HUES6 (cell line): Measurements from ENCODE around the gene NECAP2.

Source experiments
- H3K27ac ChIP-seq: 2 replicates; pipeline ENCODE4 v1.7.0; 2013; ENCODE audit warnings: low read depth, mild to moderate bottlenecking, low read length, inconsistent platforms
- H3K27me3 ChIP-seq: 2 replicates; pipeline ENCODE4 v1.6.1; 2013; ENCODE audit warnings: low read length; ENCODE audit not compliant: control insufficient read depth, insufficient read depth
- H3K36me3 ChIP-seq: 2 replicates; pipeline ENCODE4 v1.6.1; 2013; ENCODE audit warnings: low read length; ENCODE audit not compliant: control insufficient read depth, insufficient read depth
- H3K4me1 ChIP-seq: 2 replicates; pipeline ENCODE4 v1.6.1; 2013; ENCODE audit warnings: low read length; ENCODE audit not compliant: control insufficient read depth, insufficient read depth
- H3K4me3 ChIP-seq: 2 replicates; pipeline ENCODE4 v1.5.1; 2013; ENCODE audit warnings: low read depth, low read length
- H3K9ac ChIP-seq: one replicate; pipeline ENCODE4 v1.6.1; 2013; ENCODE audit warnings: mild to moderate bottlenecking, low read length
- H3K9me3 ChIP-seq: 2 replicates; pipeline ENCODE4 v1.6.1; 2013; ENCODE audit warnings: low read depth, low read length; ENCODE audit not compliant: control insufficient read depth, insufficient read depth

The NECAP2 gene, protein sequence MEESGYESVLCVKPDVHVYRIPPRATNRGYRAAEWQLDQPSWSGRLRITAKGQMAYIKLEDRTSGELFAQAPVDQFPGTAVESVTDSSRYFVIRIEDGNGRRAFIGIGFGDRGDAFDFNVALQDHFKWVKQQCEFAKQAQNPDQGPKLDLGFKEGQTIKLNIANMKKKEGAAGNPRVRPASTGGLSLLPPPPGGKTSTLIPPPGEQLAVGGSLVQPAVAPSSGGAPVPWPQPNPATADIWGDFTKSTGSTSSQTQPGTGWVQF

GRCh38 chr1:16440470-16441281, at the start of gene NECAP2:
Gene NECAP2 (plus strand): TSS chr1:16440724. CDS start chr1:16440762, 38 bp downstream.
- Histone ChIP-seq H3K36me3 (peaks cover 22% of the 10 kb centered on the region), H3K4me3 (peak within 1 kb of the TSS; percentile 83), H3K27ac (no peak within 1 kb of the TSS), H3K9ac (peak within 1 kb of the TSS; percentile 79), H3K4me1 (no peaks in the 10 kb centered on the region), H3K9me3 (no peaks in the 10 kb centered on the region), H3K27me3 (no peaks in the 10 kb centered on the region)

DNA sequence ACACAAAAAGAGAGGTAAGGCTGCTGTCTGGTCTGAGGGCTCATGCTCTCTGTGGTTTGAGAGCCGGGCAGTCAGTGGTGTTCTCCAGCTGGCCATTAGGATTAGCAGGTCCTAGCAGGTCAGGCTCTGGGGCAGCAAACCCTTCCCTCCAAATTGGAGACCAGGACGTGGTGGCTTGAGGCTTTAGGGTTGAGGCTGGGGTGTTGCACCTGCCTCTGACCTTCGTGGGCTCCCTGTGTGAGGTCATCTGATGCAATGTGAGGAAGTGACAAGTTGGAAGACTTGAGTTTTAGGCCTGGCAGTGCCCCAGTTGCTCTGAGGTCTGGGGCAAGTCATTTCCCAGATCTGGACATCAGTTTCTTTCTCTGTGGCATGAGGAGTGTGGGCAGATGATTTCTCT, 49.1 kb upstream of the NECAP2 start:
- H3K27ac ChIP-seq = no peak overlapping the region
- H3K27me3 ChIP-seq = no peaks in the 10 kb centered on the region
- H3K4me1 ChIP-seq = peaks cover 24% of the 10 kb centered on the region
- H3K9me3 ChIP-seq = no peaks in the 10 kb centered on the region
- H3K4me3 ChIP-seq = no peak overlapping the region
- no peak overlapping the region for H3K9ac ChIP-seq
- H3K36me3 ChIP-seq = peaks cover 39% of the 10 kb centered on the region

DNA sequence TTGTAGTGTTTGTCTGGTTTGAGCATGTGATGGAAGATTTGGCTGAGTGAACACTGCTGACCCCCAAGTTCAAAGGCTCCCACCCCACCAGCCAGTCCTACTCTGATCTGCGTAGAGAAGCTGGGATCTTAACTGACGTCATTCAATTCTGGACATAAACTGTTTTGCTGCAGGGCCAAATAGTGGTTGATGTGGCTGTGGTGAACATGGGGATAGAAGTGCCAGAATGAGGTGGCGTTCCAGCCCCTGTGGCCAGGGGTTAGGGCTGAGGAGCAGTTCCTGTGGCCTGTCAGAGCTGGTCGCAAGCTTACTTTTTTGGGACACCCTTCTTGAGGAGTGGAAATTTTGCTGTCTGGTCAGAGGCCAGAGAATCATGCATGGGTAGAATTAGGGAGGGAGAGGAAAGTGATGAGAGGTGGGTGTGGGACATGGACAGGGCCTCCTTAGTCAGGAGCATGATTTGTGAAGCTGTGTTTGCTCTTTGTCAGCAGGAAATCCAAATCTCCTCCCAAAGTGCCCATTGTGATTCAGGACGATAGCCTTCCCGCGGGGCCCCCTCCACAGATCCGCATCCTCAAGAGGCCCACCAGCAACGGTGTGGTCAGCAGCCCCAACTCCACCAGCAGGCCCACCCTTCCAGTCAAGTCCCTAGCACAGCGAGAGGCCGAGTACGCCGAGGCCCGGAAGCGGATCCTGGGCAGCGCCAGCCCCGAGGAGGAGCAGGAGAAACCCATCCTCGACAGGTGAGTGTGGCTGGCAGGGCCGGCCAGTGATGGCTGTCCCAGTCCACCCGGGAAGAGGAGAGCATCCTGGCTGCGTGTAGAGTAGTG, 47.6 kb upstream of the NECAP2 start:
- H3K27me3 ChIP-seq = no peaks in the 10 kb centered on the region
- H3K4me1 ChIP-seq = peaks cover 25% of the 10 kb centered on the region
- no peak overlapping the region for H3K27ac ChIP-seq
- H3K9ac ChIP-seq = no peak overlapping the region
- no peak overlapping the region for H3K4me3 ChIP-seq
- H3K9me3 ChIP-seq = no peaks in the 10 kb centered on the region
- H3K36me3 ChIP-seq = peaks cover 48% of the 10 kb centered on the region

GRCh38 chr1:16393570-16394521, 46.7 kb upstream of the NECAP2 start:
- peaks cover 55% of the 10 kb centered on the region for H3K36me3 ChIP-seq
- no peaks in the 10 kb centered on the region for H3K27me3 ChIP-seq
- H3K4me3 ChIP-seq = no peak overlapping the region
- H3K27ac ChIP-seq = no peak overlapping the region
- H3K4me1 ChIP-seq = peaks cover 25% of the 10 kb centered on the region
- H3K9me3 ChIP-seq = no peaks in the 10 kb centered on the region
- H3K9ac ChIP-seq = no peak overlapping the region

GRCh38 chr1:16394977-16395376, 45.5 kb upstream of the NECAP2 start:
- H3K27me3 ChIP-seq = no peaks in the 10 kb centered on the region
- H3K9me3 ChIP-seq = no peaks in the 10 kb centered on the region
- no peak overlapping the region for H3K4me3 ChIP-seq
- H3K4me1 ChIP-seq = peaks cover 25% of the 10 kb centered on the region
- no peak overlapping the region for H3K27ac ChIP-seq
- H3K9ac ChIP-seq = no peak overlapping the region
- peaks cover 60% of the 10 kb centered on the region for H3K36me3 ChIP-seq

GRCh38 chr1:16396591-16396990, 43.9 kb upstream of the NECAP2 start:
- peaks cover 60% of the 10 kb centered on the region for H3K36me3 ChIP-seq
- H3K9ac ChIP-seq = no peak overlapping the region
- no peaks in the 10 kb centered on the region for H3K9me3 ChIP-seq
- no peak overlapping the region for H3K27ac ChIP-seq
- peaks cover 21% of the 10 kb centered on the region for H3K4me1 ChIP-seq
- H3K4me3 ChIP-seq = no peak overlapping the region
- no peaks in the 10 kb centered on the region for H3K27me3 ChIP-seq

- H3K36me3 ChIP-seq = peaks cover 60% of the 10 kb centered on the region
- H3K4me1 ChIP-seq = peaks cover 16% of the 10 kb centered on the region
- no peak overlapping the region for H3K27ac ChIP-seq
Observed at GRCh38 chr1:16397120-16397519, 43.4 kb upstream of the NECAP2 start.

GRCh38 chr1:16398371-16398953, 42.1 kb upstream of the NECAP2 start:
- Histone ChIP-seq H3K27ac (no peak overlapping the region), H3K36me3 (peaks cover 51% of the 10 kb centered on the region)

More at GRCh38 chr1:16397120-16397519, 43.4 kb upstream of the NECAP2 start:
- no peaks in the 10 kb centered on the region for H3K27me3 ChIP-seq
- no peak overlapping the region for H3K9ac ChIP-seq
- H3K9me3 ChIP-seq = no peaks in the 10 kb centered on the region
- H3K4me3 ChIP-seq = no peak overlapping the region

DNA sequence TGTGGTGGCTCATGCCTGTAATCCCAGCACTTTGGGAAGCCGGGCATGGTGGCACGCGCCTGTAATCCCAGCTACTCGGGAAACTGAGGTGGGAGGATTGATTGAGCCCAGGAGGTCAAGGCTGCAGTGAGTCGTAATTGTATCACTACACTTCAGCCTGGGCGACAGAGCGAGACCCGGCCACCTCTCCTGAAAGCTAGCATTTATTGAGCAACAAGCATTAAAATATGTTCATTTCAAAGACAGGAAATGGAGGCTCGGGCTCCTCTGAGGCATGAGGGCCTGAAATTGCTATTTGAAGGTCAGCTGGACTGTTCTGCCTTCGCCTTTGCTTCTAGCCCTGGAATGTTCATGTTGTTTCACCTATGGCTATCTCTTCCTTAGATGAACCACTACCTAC, 37.8 kb upstream of the NECAP2 start:
- H3K27me3 ChIP-seq = no peaks in the 10 kb centered on the region
- H3K9me3 ChIP-seq = no peaks in the 10 kb centered on the region
- no peak overlapping the region for H3K9ac ChIP-seq
- H3K4me1 ChIP-seq = no peaks in the 10 kb centered on the region
- no peak overlapping the region for H3K4me3 ChIP-seq
- no peak overlapping the region for H3K27ac ChIP-seq
- peaks cover 12% of the 10 kb centered on the region for H3K36me3 ChIP-seq

More at GRCh38 chr1:16398371-16398953, 42.1 kb upstream of the NECAP2 start:
- Histone ChIP-seq H3K9ac (no peak overlapping the region), H3K4me1 (peaks cover 4% of the 10 kb centered on the region; the same call in 1 of the 2 replicates), H3K4me3 (no peak overlapping the region), H3K27me3 (no peaks in the 10 kb centered on the region), H3K9me3 (no peaks in the 10 kb centered on the region)

GRCh38 chr1:16405441-16405840, 35.1 kb upstream of the NECAP2 start:
- Histone ChIP-seq H3K9ac (no peak overlapping the region), H3K4me1 (no peaks in the 10 kb centered on the region), H3K27ac (no peak overlapping the region), H3K9me3 (no peaks in the 10 kb centered on the region), H3K4me3 (no peak overlapping the region), H3K27me3 (no peaks in the 10 kb centered on the region), H3K36me3 (no peaks in the 10 kb centered on the region)
